Activated CD8-positive, alpha-beta memory T cell treated with anti-CD3 and anti-CD28 coated beads for 36 hours (primary cell): ENCODE results near the gene ERBB4. TPM values are rescaled to one million over a fixed set of nuclear protein-coding genes. Genes with fewer than 3 reads are reported as not detected.
"Not testable (repeated sequence)": the region's sequence is repeated elsewhere in the genome, so short reads cannot be mapped to it uniquely, and the experiment has no call there.

Experiments used
- CTCF ChIA-PET: fragments of 350-600 bp; sonication (Branson Sonifier 250); formaldehyde crosslinking; loops from one replicate; lab custom pipeline; 2021; ENCODE audit warnings: antibody characterized with exemption; lab: Charles Lee
- POLR2A ChIA-PET: fragments of 350-600 bp; sonication (Branson Sonifier 250); formaldehyde crosslinking; loops from one replicate; lab custom pipeline; 2021; ENCODE audit warnings: antibody characterized with exemption; lab: Charles Lee
- total RNA-seq, 2 experiments: library from RNA; stranded (reverse); gene quantifications; one replicate each; pipeline ENCODE4 v1.2.3, GENCODE V29; 2021

Gene ERBB4
- total RNA-seq, 2 experiments from 2014 or later = not detected

DNA sequence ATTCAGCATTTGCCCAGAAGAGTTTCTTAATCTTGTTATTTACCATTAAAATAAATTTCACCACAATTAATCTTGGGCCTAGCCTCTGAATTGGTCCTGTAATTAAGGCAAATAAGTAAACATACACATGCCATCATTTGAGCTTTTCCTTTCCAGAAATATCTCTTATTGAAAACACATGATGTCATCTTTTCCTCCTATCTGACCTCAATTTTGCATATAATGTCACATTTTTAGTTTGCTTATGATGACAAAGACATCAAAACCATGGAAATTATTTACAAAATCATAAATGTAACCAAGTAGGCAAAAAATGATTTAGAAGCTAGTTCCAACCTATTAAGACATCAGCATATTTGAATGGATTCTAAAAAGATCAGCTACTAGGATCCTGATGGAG lies 915.5 kb downstream of the ERBB4 start:
- POLR2A ChIA-PET = interaction anchor here (0.6 kb wide), 1 partner anchor 42 kb away, joined by 4 read pairs; no protein-coding TSS in a partner anchor
- CTCF ChIA-PET = no interaction called here

- CTCF ChIA-PET = no interaction called here
- POLR2A ChIA-PET = no interaction called here
Observed at GRCh38 chr2:211620986-211621385, 917.6 kb downstream of the ERBB4 start.

GRCh38 chr2:211617803-211618202 lies 920.8 kb downstream of the ERBB4 start:
- ChIA-PET POLR2A (no interaction called here), CTCF (no interaction called here)

DNA sequence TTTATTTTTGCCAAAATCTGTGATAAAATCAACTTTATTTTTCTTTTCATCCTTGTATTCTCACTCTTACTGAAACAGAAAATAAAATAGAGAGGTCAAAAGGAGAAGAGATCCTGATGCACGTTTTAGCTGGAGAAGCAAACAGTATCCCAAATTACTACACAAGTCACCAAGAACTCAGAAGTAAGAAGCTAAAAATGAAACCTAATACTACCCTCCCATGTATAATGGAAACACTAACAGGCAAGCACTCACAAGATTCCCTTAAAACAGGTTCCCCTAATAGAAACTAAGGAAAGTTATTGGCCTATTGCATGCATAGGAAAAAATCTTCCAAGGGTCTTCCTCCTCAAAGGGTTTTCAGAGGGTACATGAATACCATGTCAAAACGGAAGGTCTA lies 927.0 kb downstream of the ERBB4 start:
- CTCF ChIA-PET = no interaction called here

GRCh38 chr2:211611061-211611518 lies 927.5 kb downstream of the ERBB4 start:
- ChIA-PET POLR2A (no interaction called here), CTCF (no interaction called here)

More for the DNA sequence above, 927.0 kb downstream of the ERBB4 start:
- POLR2A ChIA-PET = no interaction called here

DNA sequence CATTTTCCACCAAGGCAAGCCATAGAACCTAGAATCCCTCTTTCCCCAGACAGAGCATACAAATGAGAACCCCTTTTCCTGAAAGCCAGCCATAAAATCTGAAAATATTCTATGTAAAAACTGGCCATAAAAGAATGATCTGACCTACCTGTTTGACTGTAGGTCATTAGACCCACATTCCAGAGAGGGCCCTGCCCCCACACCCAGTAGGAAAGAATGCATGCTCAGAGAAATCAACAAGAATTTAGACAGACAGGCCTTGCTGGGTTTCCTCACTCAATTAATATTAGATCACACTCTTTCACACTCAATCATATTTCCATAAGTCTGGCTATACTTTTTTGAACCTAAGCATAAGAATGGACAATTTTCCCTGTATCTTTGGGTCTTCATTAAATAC lies 929.5 kb downstream of the ERBB4 start:
- POLR2A ChIA-PET = no interaction called here
- CTCF ChIA-PET = no interaction called here

- ChIA-PET POLR2A (no interaction called here), CTCF (no interaction called here)
Observed at GRCh38 chr2:211599146-211599545, 939.5 kb downstream of the ERBB4 start.

GRCh38 chr2:211598238-211598637 lies 940.4 kb downstream of the ERBB4 start:
- ChIA-PET CTCF (no interaction called here), POLR2A (no interaction called here)

GRCh38 chr2:211592006-211592405 lies 946.6 kb downstream of the ERBB4 start:
- POLR2A ChIA-PET, CTCF ChIA-PET: not testable (repeated sequence)

DNA sequence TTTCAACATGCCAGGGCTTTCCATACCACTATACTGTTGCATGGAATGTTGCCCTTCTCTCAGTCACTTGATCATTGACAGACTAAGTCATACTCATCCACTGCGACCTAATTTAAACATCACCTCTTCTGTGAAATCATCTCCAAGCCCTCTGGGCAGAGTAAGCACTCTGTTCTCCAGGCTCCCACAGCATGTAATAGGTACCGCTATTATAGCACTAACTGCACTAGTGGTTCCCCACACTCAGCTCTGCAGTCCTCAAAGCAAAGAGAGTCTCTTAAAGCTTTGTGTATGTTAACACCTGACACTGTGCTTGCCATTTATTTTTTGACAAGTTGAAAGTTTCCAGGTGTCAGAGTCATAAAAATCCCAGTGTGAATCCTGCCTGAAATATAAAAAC lies 947.2 kb downstream of the ERBB4 start:
- POLR2A ChIA-PET = no interaction called here
- CTCF ChIA-PET = no interaction called here

- ChIA-PET CTCF (no interaction called here), POLR2A (no interaction called here)
Observed at GRCh38 chr2:211568439-211568838, 970.2 kb downstream of the ERBB4 start.

DNA sequence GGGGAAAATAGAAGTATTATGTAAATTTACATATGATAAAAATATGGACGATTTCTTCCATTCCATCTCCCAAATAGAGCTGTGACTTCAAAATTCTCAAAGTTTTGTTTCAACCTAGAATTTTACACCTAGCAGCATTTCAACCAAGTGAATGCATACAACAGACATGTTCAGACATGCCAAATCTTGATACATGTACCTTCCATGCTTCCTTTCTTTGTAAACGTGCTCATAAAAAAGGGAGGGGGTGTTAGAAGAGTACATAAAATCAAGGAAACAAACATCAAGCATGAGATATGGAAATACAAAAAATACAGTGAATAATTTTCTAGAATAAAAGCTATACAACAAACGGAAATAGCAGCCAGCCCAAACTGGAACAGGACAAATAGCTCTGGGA lies 974.2 kb downstream of the ERBB4 start:
- POLR2A ChIA-PET = no interaction called here

GRCh38 chr2:211545582-211545981 lies 993.0 kb downstream of the ERBB4 start:
- POLR2A ChIA-PET = no interaction called here

More for the DNA sequence above, 974.2 kb downstream of the ERBB4 start:
- CTCF ChIA-PET = no interaction called here

GRCh38 chr2:211534632-211535031 lies 1004.0 kb downstream of the ERBB4 start:
- POLR2A ChIA-PET = no interaction called here
- CTCF ChIA-PET = no interaction called here

More at GRCh38 chr2:211545582-211545981, 993.0 kb downstream of the ERBB4 start:
- CTCF ChIA-PET = no interaction called here

DNA sequence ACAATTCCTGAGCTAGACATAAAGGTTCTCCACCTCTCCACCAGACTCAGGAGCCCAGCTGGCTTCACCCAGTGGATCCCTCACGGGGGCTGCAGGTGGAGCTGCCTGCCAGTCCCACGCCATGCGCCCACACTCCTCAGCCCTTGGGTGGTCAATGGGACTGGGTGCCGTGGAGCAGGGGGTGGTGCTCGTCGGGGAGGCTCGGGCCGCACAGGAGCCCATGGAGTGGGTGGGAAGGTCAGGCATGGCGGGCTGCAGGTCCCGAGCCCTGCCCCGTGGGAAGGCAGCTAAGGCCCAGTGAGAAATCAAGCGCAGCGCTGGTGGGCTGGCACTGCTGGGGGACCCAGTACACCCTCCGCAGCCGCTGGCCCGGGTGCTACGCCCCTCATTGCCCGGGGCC lies 1014.4 kb downstream of the ERBB4 start:
- POLR2A ChIA-PET, CTCF ChIA-PET: not testable (repeated sequence)

DNA sequence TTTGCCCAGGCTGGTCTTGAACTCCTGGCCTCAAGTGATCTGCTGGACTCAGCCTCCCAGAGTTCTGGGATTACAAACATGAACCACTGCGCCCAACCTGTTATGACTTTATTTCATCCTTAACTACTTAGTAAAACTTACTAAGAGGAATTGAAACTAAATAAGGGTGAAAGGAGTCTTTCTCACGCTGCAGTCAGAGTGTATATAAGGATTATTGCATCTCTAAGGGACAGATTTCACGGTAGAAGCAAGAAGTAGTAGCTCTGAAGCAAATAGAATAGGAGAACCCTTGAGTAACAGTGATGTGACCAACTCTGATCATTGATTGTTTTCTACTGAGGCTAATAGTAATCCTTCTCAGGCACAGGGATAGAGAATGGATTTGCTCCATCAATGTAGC lies 1022.1 kb downstream of the ERBB4 start:
- ChIA-PET CTCF (no interaction called here), POLR2A (no interaction called here)

- CTCF ChIA-PET = no interaction called here
- POLR2A ChIA-PET = no interaction called here
Observed at GRCh38 chr2:211514049-211514448, 1024.6 kb downstream of the ERBB4 start.

DNA sequence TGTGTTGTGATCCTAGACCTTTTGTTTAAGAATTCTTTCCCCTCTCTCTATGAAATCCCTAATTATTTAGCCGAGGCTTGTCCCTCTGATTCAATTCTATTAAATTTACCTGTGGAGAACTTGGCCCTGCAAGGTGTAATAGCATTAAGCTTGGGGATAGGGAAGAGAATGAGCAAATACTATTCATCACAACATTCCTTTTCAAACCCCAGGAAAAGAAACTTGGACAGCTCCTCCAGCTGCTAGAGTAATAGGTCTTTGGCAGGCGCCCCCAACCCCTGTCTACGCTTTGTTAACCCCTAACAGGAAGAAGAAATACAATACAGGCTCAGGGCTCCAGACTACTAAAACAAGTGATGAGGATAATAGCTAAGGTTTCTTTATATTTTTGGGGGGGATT lies 1025.2 kb downstream of the ERBB4 start:
- ChIA-PET POLR2A (no interaction called here), CTCF (no interaction called here)

DNA sequence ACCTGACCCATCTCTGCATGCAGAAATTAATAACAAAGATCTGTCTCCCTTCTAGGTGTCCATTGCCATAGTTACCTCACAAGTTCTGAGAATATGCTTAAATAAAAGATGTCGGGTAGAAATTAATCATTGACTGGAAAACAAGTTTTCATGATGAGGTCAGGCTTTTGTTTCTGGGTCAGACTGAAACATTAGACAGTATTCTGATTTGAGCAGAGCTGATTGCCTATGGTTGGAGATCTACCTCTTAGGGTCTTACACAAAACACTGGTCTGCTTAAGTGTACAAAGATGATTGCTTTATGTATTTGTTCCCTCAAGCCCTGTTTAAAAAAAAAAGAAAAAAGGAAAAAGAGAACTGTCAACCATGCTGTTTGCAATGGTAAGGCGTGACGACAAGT lies 1025.8 kb downstream of the ERBB4 start:
- POLR2A ChIA-PET = no interaction called here
- CTCF ChIA-PET = no interaction called here

DNA sequence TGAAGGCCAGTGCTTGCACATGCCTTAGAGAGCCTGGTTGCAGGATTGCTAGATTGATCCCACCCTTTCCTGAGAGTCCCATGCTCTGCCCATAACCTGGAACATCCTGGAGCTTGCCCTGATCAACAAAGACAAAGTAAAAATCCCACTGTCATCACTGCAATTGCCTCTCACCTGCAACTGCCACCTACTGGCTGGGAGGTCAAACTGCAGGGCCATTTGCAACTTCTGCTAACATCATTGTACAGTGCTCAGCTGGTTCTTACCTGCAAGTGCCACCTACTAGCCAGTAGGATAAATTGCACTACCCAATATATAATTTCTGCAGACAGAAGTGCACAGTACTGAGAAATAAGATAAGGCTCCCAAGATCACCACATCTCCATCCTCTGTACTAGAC lies 1034.7 kb downstream of the ERBB4 start:
- POLR2A ChIA-PET = no interaction called here
- CTCF ChIA-PET = no interaction called here

GRCh38 chr2:211503198-211503597 lies 1035.4 kb downstream of the ERBB4 start:
- CTCF ChIA-PET = no interaction called here
- POLR2A ChIA-PET = no interaction called here

- ChIA-PET POLR2A (no interaction called here), CTCF (no interaction called here)
Observed at GRCh38 chr2:211498551-211499205, 1039.9 kb downstream of the ERBB4 start.
